ENCODE data around the gene EML4.
"Not testable (repeated sequence)": the region's sequence is repeated elsewhere in the genome, so short reads cannot be mapped to it uniquely, and the experiment has no call there.

EML4 gene

GRCh38 chr2:42332575-42332974, 163.4 kb downstream of the EML4 start:
- Histone ChIP-seq H3K27me3 (ENCODE audit: control insufficient read depth in 1 of 2, insufficient read depth in 2 of 2, low read length in 2 of 2) (no peaks in the 10 kb centered on the region), H3K4me3 (ENCODE audit: low read length in 2 of 2) (no peak overlapping the region), H3K27ac (ENCODE audit: low read length) (no peak overlapping the region), H3K9me3 (ENCODE audit: control insufficient read depth in 2 of 2, low read length in 2 of 2) (no peaks in the 10 kb centered on the region), H3K36me3 (ENCODE audit: control insufficient read depth in 2 of 2, insufficient read depth in 2 of 2, low read length in 2 of 2) (peaks cover 21 to 42% of the 10 kb centered on the region in 2 donors), H3K4me1 (ENCODE audit: control insufficient read depth, insufficient read depth, low read length) (no peaks in the 10 kb centered on the region), H3K9ac (ENCODE audit: low read length in 2 of 2) (no peak overlapping the region)

DNA sequence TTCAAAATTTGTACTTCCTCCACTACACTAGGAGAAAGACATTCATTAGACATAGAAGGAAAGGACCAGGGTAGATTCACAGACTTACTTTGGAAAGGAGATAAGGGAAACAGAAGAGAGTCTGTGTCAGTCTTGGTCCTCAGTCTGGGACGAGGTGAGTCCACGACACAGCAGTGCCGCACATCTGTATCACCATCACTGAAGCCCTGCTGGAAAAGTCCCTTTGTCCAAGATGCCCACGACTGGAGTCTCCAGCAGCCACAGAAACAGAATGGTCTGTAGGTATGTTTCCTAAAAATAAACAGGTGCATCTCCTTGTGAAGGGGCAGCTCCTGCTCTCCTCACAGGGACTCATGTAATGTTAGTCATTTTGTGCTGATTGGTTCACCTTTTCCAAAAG, 164.4 kb downstream of the EML4 start:
- no peak overlapping the region for H3K27ac ChIP-seq (ENCODE audit: low read length)
- peaks cover 26 to 45% of the 10 kb centered on the region in 2 donors for H3K36me3 ChIP-seq (ENCODE audit: control insufficient read depth in 2 of 2, insufficient read depth in 2 of 2, low read length in 2 of 2)
- no peaks in the 10 kb centered on the region for H3K9me3 ChIP-seq (ENCODE audit: control insufficient read depth in 2 of 2, low read length in 2 of 2)
- no peaks in the 10 kb centered on the region for H3K27me3 ChIP-seq (ENCODE audit: control insufficient read depth in 1 of 2, insufficient read depth in 2 of 2, low read length in 2 of 2)
- no peak overlapping the region for H3K9ac ChIP-seq (ENCODE audit: low read length in 2 of 2)
- H3K4me3 ChIP-seq (ENCODE audit: low read length in 2 of 2), result no peak overlapping the region
- no peaks in the 10 kb centered on the region for H3K4me1 ChIP-seq (ENCODE audit: control insufficient read depth, insufficient read depth, low read length)

- no peaks in the 10 kb centered on the region for H3K27me3 ChIP-seq (ENCODE audit: control insufficient read depth in 1 of 2, insufficient read depth in 2 of 2, low read length in 2 of 2)
- no peak overlapping the region for H3K4me3 ChIP-seq (ENCODE audit: low read length in 2 of 2)
- H3K9me3 ChIP-seq (ENCODE audit: control insufficient read depth in 2 of 2, low read length in 2 of 2), result no peaks in the 10 kb centered on the region
- no peaks in the 10 kb centered on the region for H3K4me1 ChIP-seq (ENCODE audit: control insufficient read depth, insufficient read depth, low read length)
- peaks cover 26 to 45% of the 10 kb centered on the region in 2 donors for H3K36me3 ChIP-seq (ENCODE audit: control insufficient read depth in 2 of 2, insufficient read depth in 2 of 2, low read length in 2 of 2)
- H3K27ac ChIP-seq (ENCODE audit: low read length), result no peak overlapping the region
- H3K9ac ChIP-seq (ENCODE audit: low read length in 2 of 2), result no peak overlapping the region
These were observed 165.1 kb downstream of the EML4 start for GRCh38 chr2:42334220-42334619.

- not testable (repeated sequence) for H3K9ac ChIP-seq (ENCODE audit: low read length in 2 of 2); H3K4me3 ChIP-seq (ENCODE audit: low read length in 2 of 2); H3K27ac ChIP-seq (ENCODE audit: low read length); H3K27me3 ChIP-seq (ENCODE audit: control insufficient read depth in 1 of 2, insufficient read depth in 2 of 2, low read length in 2 of 2); H3K4me1 ChIP-seq (ENCODE audit: control insufficient read depth, insufficient read depth, low read length); H3K9me3 ChIP-seq (ENCODE audit: control insufficient read depth in 2 of 2, low read length in 2 of 2)
- H3K36me3 ChIP-seq (ENCODE audit: control insufficient read depth in 2 of 2, insufficient read depth in 2 of 2, low read length in 2 of 2), result peaks cover 22 to 44% of the 10 kb centered on the region in 2 donors
These were observed 165.7 kb downstream of the EML4 start for GRCh38 chr2:42334865-42335264.

- no peak overlapping the region for H3K4me3 ChIP-seq (ENCODE audit: low read length in 2 of 2)
- no peaks in the 10 kb centered on the region for H3K27me3 ChIP-seq (ENCODE audit: control insufficient read depth in 1 of 2, insufficient read depth in 2 of 2, low read length in 2 of 2)
- no peak overlapping the region for H3K9ac ChIP-seq (ENCODE audit: low read length in 2 of 2)
- H3K27ac ChIP-seq (ENCODE audit: low read length), result no peak overlapping the region
- no peaks in the 10 kb centered on the region for H3K9me3 ChIP-seq (ENCODE audit: control insufficient read depth in 2 of 2, low read length in 2 of 2)
- H3K4me1 ChIP-seq (ENCODE audit: control insufficient read depth, insufficient read depth, low read length), result peaks cover 4% of the 10 kb centered on the region
- peaks cover 19 to 42% of the 10 kb centered on the region in 2 donors for H3K36me3 ChIP-seq (ENCODE audit: control insufficient read depth in 2 of 2, insufficient read depth in 2 of 2, low read length in 2 of 2)
These were observed 166.5 kb downstream of the EML4 start for GRCh38 chr2:42335514-42336104.

DNA sequence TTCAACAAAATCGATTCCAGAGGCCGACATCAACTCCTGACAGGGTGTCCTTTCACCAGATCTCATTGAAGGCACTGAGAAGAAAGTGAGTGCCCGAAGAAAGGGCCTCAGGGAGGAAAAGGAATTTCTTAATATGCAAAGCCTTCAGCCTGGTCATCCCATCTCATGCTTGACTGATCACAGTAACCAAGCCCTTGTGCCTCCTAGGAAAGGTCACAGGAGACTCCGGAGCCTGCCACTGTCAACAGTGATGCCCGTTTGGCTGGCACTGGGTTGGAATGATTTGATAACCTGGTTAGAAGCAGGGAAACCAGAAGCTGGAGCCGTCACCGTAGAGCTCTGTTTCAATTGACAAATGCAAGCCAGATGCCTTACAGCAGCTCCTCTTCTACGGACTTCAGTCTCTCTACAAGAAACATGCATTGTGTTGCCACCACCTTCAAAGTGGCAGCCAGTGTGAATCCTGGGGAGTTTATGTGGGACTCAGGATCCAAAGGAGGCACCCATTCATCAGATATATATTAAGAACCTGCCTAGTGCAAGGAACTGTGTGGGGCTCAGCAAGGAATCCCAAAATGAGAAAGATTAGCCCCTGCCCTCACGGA, 167.3 kb downstream of the EML4 start:
- H3K9me3 ChIP-seq (ENCODE audit: control insufficient read depth in 2 of 2, low read length in 2 of 2), result no peaks in the 10 kb centered on the region
- H3K36me3 ChIP-seq (ENCODE audit: control insufficient read depth in 2 of 2, insufficient read depth in 2 of 2, low read length in 2 of 2), result peaks cover 19 to 43% of the 10 kb centered on the region in 2 donors
- no peak overlapping the region for H3K9ac ChIP-seq (ENCODE audit: low read length in 2 of 2)
- no peak overlapping the region for H3K27ac ChIP-seq (ENCODE audit: low read length)
- H3K4me3 ChIP-seq (ENCODE audit: low read length in 2 of 2), result no peak overlapping the region
- H3K27me3 ChIP-seq (ENCODE audit: control insufficient read depth in 1 of 2, insufficient read depth in 2 of 2, low read length in 2 of 2), result no peaks in the 10 kb centered on the region
- H3K4me1 ChIP-seq (ENCODE audit: control insufficient read depth, insufficient read depth, low read length), result peaks cover 4% of the 10 kb centered on the region

GRCh38 chr2:42337356-42337820, 168.2 kb downstream of the EML4 start:
- Histone ChIP-seq H3K36me3 (ENCODE audit: control insufficient read depth in 2 of 2, insufficient read depth in 2 of 2, low read length in 2 of 2) (peaks cover 15 to 34% of the 10 kb centered on the region in 2 donors), H3K27me3 (ENCODE audit: control insufficient read depth in 1 of 2, insufficient read depth in 2 of 2, low read length in 2 of 2) (no peaks in the 10 kb centered on the region)

GRCh38 chr2:42337846-42338566, 168.9 kb downstream of the EML4 start:
- H3K27me3 ChIP-seq (ENCODE audit: control insufficient read depth in 1 of 2, insufficient read depth in 2 of 2, low read length in 2 of 2), result no peaks in the 10 kb centered on the region
- no peak overlapping the region for H3K9ac ChIP-seq (ENCODE audit: low read length in 2 of 2)
- no peak overlapping the region for H3K4me3 ChIP-seq (ENCODE audit: low read length in 2 of 2)
- peaks cover 15 to 28% of the 10 kb centered on the region in 2 donors for H3K36me3 ChIP-seq (ENCODE audit: control insufficient read depth in 2 of 2, insufficient read depth in 2 of 2, low read length in 2 of 2)
- no peak overlapping the region for H3K27ac ChIP-seq (ENCODE audit: low read length)
- peaks cover 16% of the 10 kb centered on the region for H3K4me1 ChIP-seq (ENCODE audit: control insufficient read depth, insufficient read depth, low read length)
- no peaks in the 10 kb centered on the region for H3K9me3 ChIP-seq (ENCODE audit: control insufficient read depth in 2 of 2, low read length in 2 of 2)

More at GRCh38 chr2:42337356-42337820, 168.2 kb downstream of the EML4 start:
- no peak overlapping the region for H3K4me3 ChIP-seq (ENCODE audit: low read length in 2 of 2)
- no peaks in the 10 kb centered on the region for H3K9me3 ChIP-seq (ENCODE audit: control insufficient read depth in 2 of 2, low read length in 2 of 2)
- H3K9ac ChIP-seq (ENCODE audit: low read length in 2 of 2), result no peak overlapping the region
- peaks cover 10% of the 10 kb centered on the region for H3K4me1 ChIP-seq (ENCODE audit: control insufficient read depth, insufficient read depth, low read length)
- H3K27ac ChIP-seq (ENCODE audit: low read length), result no peak overlapping the region

GRCh38 chr2:42338567-42339190, 169.5 kb downstream of the EML4 start:
- H3K4me1 ChIP-seq (ENCODE audit: control insufficient read depth, insufficient read depth, low read length), result peaks cover 16% of the 10 kb centered on the region
- no peak overlapping the region for H3K27ac ChIP-seq (ENCODE audit: low read length)
- H3K27me3 ChIP-seq (ENCODE audit: control insufficient read depth in 1 of 2, insufficient read depth in 2 of 2, low read length in 2 of 2), result no peaks in the 10 kb centered on the region
- H3K9ac ChIP-seq (ENCODE audit: low read length in 2 of 2), result no peak overlapping the region
- no peaks in the 10 kb centered on the region for H3K9me3 ChIP-seq (ENCODE audit: control insufficient read depth in 2 of 2, low read length in 2 of 2)
- no peak overlapping the region for H3K4me3 ChIP-seq (ENCODE audit: low read length in 2 of 2)
- peaks cover 10 to 22% of the 10 kb centered on the region in 2 donors for H3K36me3 ChIP-seq (ENCODE audit: control insufficient read depth in 2 of 2, insufficient read depth in 2 of 2, low read length in 2 of 2)

GRCh38 chr2:42339191-42339912, 170.2 kb downstream of the EML4 start:
- peaks cover 10 to 21% of the 10 kb centered on the region in 2 donors for H3K36me3 ChIP-seq (ENCODE audit: control insufficient read depth in 2 of 2, insufficient read depth in 2 of 2, low read length in 2 of 2)

More at GRCh38 chr2:42339191-42339912, 170.2 kb downstream of the EML4 start:
- Histone ChIP-seq H3K9ac (ENCODE audit: low read length in 2 of 2) (no peak overlapping the region), H3K4me1 (ENCODE audit: control insufficient read depth, insufficient read depth, low read length) (peaks cover 16% of the 10 kb centered on the region), H3K27ac (ENCODE audit: low read length) (no peak overlapping the region), H3K9me3 (ENCODE audit: control insufficient read depth in 2 of 2, low read length in 2 of 2) (no peaks in the 10 kb centered on the region), H3K27me3 (ENCODE audit: control insufficient read depth in 1 of 2, insufficient read depth in 2 of 2, low read length in 2 of 2) (no peaks in the 10 kb centered on the region), H3K4me3 (ENCODE audit: low read length in 2 of 2) (no peak overlapping the region)

Data from stomach smooth muscle (tissue), 2 donors.